ENCODE results near the gene IGFL2.
"Not testable (repeated sequence)": the region's sequence is repeated elsewhere in the genome, so short reads cannot be mapped to it uniquely, and the experiment has no call there.

Gene IGFL2

DNA sequence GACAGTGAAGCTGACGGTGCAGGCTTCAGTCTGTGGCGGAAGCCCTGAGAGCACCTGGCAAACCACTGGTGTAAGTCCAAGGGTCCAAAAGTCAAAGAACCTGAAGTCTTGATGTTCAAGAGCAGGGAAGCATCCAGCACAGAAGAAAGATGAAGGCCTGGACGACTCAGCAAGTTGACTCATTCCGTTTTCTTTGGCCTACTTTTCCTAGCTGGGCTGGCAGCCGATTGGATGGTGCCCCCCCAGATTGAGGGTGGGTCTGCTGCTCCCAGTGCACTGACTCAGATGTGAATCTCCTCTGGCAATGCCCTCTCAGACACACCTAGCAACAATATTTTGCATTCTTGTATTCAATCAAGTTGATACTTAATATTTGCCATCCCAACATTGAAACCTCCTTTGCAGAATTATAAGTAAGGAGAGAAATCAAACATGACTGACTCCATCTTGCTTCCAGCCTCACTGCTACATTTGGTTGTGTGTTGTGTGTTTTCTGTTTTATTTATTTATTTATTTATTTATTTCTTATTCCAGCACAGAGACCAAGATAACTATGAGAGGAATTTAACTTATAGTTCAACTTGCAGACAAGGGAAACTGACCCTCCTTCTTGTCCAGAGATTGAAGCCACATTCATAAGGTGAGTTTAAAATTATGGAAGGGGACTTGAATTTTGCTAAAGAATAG, 32.8 kb downstream of the IGFL2 start:
- no peaks in the 10 kb centered on the region for H3K27me3 ChIP-seq (ENCODE audit: insufficient read depth, poor library complexity, severe bottlenecking)
- DNase-seq (ENCODE audit: low spot score), result peak; percentile 83
- TF ChIP-seq, protein P1, sequence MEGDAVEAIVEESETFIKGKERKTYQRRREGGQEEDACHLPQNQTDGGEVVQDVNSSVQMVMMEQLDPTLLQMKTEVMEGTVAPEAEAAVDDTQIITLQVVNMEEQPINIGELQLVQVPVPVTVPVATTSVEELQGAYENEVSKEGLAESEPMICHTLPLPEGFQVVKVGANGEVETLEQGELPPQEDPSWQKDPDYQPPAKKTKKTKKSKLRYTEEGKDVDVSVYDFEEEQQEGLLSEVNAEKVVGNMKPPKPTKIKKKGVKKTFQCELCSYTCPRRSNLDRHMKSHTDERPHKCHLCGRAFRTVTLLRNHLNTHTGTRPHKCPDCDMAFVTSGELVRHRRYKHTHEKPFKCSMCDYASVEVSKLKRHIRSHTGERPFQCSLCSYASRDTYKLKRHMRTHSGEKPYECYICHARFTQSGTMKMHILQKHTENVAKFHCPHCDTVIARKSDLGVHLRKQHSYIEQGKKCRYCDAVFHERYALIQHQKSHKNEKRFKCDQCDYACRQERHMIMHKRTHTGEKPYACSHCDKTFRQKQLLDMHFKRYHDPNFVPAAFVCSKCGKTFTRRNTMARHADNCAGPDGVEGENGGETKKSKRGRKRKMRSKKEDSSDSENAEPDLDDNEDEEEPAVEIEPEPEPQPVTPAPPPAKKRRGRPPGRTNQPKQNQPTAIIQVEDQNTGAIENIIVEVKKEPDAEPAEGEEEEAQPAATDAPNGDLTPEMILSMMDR (IDR thresholded peaks at IDR 0.05; ENCODE audit: poor library complexity, severe bottlenecking), result no peak
- H3K27ac ChIP-seq (ENCODE audit: poor library complexity, severe bottlenecking), result peak overlapping the region; percentile 85
- no peaks in the 10 kb centered on the region for H3K36me3 ChIP-seq (ENCODE audit: low read depth)
- no peak overlapping the region for H3K4me3 ChIP-seq (ENCODE audit: severe bottlenecking)
- ATAC-seq (ENCODE audit: low read depth), result peak; percentile 91
- H3K9me3 ChIP-seq (ENCODE audit: severe bottlenecking), result no peaks in the 10 kb centered on the region
- peaks cover 27% of the 10 kb centered on the region for H3K4me1 ChIP-seq (ENCODE audit: insufficient read depth, poor library complexity, severe bottlenecking)

DNA sequence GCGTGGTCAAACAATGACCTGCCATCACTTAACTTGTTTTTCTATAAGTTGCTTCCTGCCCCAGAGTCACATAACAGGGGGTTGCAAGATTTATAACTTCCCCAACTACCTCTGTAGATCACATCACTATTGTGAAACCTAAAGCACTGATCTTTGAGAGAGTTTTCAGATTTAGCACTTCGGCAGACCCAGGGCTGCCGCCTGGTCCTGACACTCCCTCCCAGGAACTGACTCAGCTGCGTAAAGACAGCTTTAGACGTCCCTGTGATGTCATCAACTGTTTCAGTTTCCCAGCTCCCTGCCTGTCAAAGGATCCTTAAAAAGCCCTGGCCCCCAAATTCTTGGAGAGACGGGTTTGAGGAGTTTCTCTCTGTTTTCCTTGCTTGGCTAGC, 33.3 kb downstream of the IGFL2 start:
- TF ChIP-seq, protein P1 (IDR thresholded peaks at IDR 0.05; ENCODE audit: poor library complexity, severe bottlenecking), result no peak
- H3K9me3 ChIP-seq (ENCODE audit: severe bottlenecking), result no peaks in the 10 kb centered on the region
- no peak for DNase-seq (ENCODE audit: low spot score)
- peak; percentile 69 for ATAC-seq (ENCODE audit: low read depth)
- no peaks in the 10 kb centered on the region for H3K36me3 ChIP-seq (ENCODE audit: low read depth)
- H3K27me3 ChIP-seq (ENCODE audit: insufficient read depth, poor library complexity, severe bottlenecking), result no peaks in the 10 kb centered on the region
- peaks cover 27% of the 10 kb centered on the region for H3K4me1 ChIP-seq (ENCODE audit: insufficient read depth, poor library complexity, severe bottlenecking)
- no peak overlapping the region for H3K4me3 ChIP-seq (ENCODE audit: severe bottlenecking)
- peak overlapping the region; percentile 85 for H3K27ac ChIP-seq (ENCODE audit: poor library complexity, severe bottlenecking)

DNA sequence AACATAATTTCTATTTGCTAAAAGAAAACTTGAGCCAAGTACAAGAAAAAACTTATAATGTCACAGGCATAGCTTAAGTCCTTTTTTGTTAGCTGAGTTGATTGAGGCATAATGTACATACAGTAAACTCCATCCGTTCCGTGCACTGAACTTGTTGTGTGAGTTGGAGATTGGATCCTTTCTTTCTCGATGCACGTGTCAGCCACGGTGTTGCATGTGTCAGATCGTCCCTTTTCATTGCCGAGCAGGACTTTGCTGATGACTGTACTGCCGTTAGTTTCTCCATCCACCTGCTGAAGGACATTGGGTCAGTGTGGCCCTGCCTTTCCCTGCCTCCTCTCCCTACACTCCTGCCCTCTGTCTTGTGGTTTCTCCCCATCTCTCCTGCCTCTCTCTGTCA, 34.4 kb downstream of the IGFL2 start:
- Histone ChIP-seq H3K27ac (ENCODE audit: poor library complexity, severe bottlenecking) (peak overlapping the region; percentile 85), H3K4me3 (ENCODE audit: severe bottlenecking) (no peak overlapping the region), H3K9me3 (ENCODE audit: severe bottlenecking) (no peaks in the 10 kb centered on the region), H3K4me1 (ENCODE audit: insufficient read depth, poor library complexity, severe bottlenecking) (peaks cover 27% of the 10 kb centered on the region), H3K27me3 (ENCODE audit: insufficient read depth, poor library complexity, severe bottlenecking) (no peaks in the 10 kb centered on the region), H3K36me3 (ENCODE audit: low read depth) (no peaks in the 10 kb centered on the region)
- TF ChIP-seq, protein P1 (IDR thresholded peaks at IDR 0.05; ENCODE audit: poor library complexity, severe bottlenecking), result no peak
- DNase-seq (ENCODE audit: low spot score) (no peak), ATAC-seq (ENCODE audit: low read depth) (no peak)

DNA sequence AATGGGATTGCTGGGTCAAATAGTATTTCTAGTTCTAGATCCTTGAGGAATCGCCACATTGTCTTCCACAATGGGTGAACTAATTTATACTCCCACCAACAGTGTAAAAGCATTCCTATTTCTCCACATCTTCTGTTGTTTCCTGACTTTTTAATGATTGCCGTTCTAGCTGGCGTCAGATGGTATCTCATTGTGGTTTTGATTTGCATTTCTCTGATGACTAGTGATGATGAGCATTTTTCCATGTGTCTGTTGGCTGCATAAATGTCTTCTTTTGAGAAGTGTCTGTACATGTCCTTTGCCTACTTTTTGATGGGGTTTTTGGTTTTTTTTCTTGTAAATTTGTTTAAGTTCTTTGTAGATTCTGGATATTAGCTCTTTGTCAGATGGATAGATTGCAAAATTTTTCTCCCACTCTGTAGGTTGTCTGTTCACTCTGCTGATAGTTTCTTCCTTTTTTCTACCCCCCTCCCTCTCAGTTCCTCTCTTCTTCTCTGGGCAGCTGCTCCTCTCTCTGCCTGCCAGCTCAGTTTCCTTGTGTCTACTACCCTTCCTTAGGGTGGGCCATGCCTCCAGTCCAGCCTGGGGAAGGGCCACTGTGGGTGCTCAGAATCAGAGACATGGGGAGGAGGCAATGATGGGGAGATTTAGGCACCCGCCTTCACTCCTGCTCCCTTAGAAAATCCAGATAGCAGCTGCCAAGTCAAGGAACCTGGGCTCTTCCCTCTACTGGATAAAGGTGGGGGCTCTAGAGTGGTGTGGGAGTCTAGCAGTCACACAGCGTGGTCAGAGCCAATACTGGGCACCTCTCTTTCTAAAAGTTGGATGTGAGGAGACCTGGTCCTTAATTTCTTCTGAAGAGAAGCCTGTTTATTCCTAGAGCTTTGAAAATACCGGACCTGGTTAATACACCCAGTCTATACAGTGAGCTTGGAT, 37.0 kb downstream of the IGFL2 start:
- not testable (repeated sequence) for DNase-seq (ENCODE audit: low spot score); ATAC-seq (ENCODE audit: low read depth); H3K36me3 ChIP-seq (ENCODE audit: low read depth); H3K9me3 ChIP-seq (ENCODE audit: severe bottlenecking); H3K4me3 ChIP-seq (ENCODE audit: severe bottlenecking); H3K27me3 ChIP-seq (ENCODE audit: insufficient read depth, poor library complexity, severe bottlenecking)
- H3K27ac ChIP-seq (ENCODE audit: poor library complexity, severe bottlenecking), result peak overlapping the region; percentile 92
- H3K4me1 ChIP-seq (ENCODE audit: insufficient read depth, poor library complexity, severe bottlenecking), result peaks cover 27% of the 10 kb centered on the region

DNA sequence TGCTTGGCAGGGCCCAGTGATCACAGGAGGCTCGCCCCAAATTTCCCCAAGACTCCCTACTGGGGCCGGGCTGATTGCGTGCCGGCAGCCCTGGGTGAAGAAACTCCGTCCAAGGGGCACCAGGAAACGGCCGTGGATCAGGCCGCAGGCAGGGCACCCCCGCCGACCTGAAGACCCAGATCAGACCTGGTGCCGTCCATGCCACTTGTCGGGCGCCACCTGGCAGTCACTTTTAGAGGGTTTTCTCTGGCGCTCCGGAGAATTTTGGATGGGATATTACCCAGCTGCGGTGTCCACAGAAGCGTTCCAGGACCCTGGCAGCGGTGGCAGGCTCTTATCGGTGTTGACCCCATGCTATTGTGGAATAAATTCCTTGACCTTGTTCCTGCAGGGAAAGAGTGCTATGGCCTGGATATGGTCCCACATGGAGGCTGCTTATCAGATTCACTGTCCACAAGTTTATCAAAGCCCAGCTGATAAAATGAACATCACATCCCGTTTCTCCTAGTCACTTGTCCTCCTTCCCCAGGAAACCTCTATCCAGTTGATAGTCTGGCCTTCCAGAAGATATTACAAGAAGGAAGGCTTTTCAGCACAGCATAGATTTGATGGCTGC, 38.2 kb downstream of the IGFL2 start:
- H3K36me3 ChIP-seq (ENCODE audit: low read depth), result no peaks in the 10 kb centered on the region
- no peaks in the 10 kb centered on the region for H3K27me3 ChIP-seq (ENCODE audit: insufficient read depth, poor library complexity, severe bottlenecking)
- DNase-seq (ENCODE audit: low spot score), result no peak
- TF ChIP-seq, protein P1 (IDR thresholded peaks at IDR 0.05; ENCODE audit: poor library complexity, severe bottlenecking), result no peak
- H3K4me3 ChIP-seq (ENCODE audit: severe bottlenecking), result no peak overlapping the region
- ATAC-seq (ENCODE audit: low read depth), result no peak
- H3K9me3 ChIP-seq (ENCODE audit: severe bottlenecking), result no peaks in the 10 kb centered on the region
- peaks cover 17% of the 10 kb centered on the region for H3K4me1 ChIP-seq (ENCODE audit: insufficient read depth, poor library complexity, severe bottlenecking)
- peak overlapping the region; percentile 92 for H3K27ac ChIP-seq (ENCODE audit: poor library complexity, severe bottlenecking)

Measured in RWPE2 (cell line).